GM18526 (cell line): Measurements from ENCODE around the gene BOC.

Experiments used
- POLR2A ChIP-seq: IDR thresholded peaks from 3 replicates; pipeline ENCODE4 v1.6.1; 2011; ENCODE audit not compliant: insufficient read length; ENCODE audit errors: extremely low read depth

The BOC gene

DNA sequence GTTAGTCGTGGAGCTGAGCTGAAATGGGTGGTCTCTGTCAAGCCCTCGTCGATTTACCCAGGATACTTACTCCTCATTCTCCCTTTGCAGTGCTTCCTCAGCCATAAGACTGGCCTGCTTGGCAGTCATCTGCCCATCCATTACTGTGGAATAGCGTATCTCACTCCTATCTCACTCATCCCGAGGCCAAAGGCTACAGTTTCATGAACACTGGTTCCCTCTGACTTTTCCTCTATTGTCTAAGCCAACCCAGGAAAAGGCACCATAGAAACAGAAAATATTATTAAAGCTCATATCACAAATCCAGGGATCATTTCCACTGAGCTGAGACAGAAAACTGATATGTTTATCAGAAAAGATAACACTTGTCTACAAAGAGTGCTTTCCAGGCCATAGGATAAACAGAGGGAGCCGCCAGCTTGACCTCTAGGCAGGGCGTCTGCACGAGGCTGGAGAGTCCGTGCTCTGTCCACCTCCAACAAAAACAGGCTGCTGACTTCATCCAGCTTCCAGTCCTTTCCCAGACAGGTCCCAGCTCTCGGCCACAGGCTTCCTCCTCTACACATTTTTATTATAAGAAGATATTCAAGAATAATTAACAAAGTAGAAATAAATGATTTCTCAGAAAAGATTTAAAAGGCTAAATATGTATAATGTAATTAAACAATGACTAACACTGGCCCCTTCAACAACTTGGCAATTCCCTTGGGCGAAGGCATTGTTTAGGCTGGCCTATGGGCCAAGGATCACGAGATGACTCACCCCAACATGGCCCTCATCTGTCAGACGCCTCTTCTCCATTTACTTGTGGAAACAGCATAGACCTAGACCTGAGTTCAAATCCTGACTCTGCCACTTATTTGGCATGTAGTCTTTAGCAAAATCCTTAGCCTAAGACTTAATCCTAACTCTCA is 27.4 kb upstream of the BOC start:
- TF ChIP-seq POLR2A = no peak

DNA sequence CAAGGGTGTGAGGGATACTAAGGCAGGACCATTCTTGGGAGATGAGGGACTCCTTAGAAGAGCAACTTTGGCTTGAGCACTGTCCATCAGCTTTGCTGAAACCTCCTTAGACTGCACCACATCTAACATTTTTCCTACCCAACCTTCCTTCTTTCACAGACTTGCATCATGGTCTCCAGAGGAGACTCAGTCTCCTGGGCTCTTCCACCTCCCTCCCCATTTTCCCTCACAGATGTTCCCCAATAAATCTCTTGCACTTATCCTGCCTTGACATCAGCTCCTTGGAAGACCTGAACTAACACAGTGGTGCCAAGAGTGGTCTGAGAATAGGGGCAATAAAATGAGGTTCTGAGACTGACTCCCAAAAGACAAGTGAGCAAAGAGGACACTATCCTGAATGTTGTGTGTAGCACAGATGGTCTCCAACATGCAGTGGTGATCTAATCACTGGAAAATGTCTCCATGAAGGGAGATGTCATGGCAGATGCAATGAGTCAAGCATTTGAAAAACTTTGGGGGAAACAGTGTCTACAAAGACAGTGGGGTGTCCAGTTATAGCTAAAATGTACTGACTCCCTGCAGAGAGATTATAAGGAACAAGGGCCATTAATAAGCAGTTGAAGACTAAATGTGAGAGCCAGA is 26.0 kb upstream of the BOC start:
- TF ChIP-seq POLR2A = no peak

DNA sequence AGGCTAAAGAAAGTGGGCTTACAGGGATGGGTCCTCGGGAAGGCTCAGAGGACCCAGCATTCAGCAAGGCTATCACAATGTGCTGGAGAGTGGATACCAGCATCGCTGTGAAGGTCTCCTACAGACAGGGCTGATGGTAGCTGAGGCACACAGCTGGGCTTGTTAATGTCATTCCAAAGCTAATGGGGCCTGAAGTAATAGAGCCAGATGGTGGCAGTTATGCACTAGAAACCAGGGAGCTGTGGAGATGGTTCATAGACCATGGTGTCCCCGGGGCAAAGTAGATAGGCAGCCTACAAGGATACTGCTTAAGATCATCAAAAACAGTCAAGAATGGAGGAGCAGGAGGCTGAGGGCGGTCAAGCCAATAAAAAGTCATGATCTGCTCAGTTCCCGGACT is 24.8 kb upstream of the BOC start:
- TF ChIP-seq POLR2A = no peak

DNA sequence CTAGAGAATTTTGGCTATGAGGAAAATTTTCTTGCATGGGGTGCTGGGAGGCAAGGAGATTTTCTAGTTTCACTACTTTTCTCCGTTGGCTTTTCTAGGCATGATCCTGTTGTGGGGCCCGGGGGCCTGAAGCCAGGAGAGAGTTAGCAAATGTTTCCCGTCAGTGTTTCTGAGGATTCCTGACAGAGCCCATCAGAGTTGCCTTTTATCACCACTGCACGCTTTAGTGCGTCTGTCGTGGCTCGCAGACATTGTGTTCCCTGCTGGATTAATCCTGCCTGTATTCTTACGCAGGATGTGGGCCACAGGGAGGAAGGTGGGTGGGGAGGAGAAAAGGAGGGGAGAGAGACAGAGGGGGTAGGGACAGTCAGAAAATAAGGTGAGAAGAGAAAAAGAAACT is 18.1 kb upstream of the BOC start:
- TF ChIP-seq POLR2A = no peak

DNA sequence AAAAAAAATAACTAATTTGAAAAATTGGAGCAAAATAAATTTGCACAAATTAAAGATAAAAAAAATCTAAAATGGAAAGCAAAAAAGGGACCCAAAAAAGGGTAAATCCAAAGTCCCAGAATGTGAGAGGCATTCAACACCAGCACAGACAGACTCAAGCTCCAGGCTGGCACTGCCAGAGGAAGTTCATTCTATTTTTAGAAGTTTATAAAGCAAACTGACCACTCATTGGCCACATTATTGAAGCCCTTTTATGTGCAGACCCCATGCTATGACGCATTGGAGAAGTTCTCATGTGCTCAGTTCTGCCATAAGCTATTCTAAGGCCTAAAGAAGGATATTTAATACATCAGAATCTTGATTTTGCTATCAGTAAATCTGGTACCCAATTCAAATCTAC is 17.6 kb upstream of the BOC start:
- no peak for TF ChIP-seq POLR2A

- TF ChIP-seq POLR2A = no peak
These were observed 16.4 kb upstream of the BOC start for GRCh38 chr3:113194823-113195401.

DNA sequence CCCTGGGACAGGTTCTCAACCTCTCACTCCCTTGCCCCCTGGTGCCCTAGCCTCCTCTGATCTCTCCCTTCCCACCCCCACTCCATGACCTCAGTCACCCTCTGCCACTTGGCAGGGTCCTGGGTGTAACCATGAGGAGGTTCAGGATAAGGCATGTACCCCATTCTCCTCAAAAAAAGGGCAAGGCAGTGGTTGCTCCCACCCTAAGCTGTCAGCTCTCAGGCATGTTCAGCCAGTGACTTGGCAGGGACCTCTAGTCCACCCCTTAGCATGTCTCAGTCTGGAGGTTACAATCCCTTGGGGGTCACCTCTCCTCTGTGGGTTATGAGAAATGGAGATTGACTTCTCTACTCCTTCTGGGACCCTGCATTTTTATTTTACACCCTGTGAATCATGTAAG is 11.0 kb upstream of the BOC start:
- no peak for TF ChIP-seq POLR2A

GRCh38 chr3:113200946-113201345 is 10.4 kb upstream of the BOC start:
- TF ChIP-seq POLR2A = no peak

GRCh38 chr3:113204371-113204770 is 7.0 kb upstream of the BOC start:
- TF ChIP-seq POLR2A = no peak

- TF ChIP-seq POLR2A = no peak
These were observed 5.9 kb upstream of the BOC start for GRCh38 chr3:113205481-113205880.

DNA sequence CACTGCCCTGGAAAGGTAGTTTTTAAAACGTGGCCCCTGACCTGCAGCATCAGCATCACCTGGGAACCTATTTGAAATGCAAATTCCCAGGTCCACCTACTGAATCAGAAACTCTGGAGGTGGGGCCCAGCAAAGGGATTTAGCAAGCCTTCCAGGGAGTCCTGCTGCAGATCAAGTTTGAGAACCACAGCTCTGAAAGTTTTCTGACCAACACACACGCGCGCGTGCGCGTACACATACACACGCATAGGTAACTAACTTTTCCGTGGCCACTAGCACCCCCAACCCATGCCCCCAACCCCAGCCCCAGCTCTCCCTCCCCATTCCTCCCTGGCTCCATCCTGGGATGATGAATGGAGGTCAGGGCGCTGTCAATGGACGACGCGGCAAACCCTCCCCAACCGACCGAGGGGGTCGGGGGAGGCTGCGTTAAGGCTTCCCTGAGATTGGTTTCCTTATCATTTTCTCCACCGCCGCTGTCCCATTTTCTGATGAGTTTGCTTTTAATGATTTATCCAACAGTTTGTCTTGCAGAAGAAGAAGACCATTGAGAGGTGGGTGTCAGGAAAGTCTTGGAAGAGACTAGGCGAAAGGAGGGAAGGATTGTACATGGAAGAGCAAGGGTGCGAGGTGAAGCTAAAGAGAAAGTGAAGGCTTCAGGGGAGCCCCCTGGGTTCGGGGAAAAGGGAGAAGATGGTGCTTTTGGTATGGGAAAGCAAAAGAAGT is 590 bp upstream of the BOC start:
- TF ChIP-seq POLR2A = no peak

DNA sequence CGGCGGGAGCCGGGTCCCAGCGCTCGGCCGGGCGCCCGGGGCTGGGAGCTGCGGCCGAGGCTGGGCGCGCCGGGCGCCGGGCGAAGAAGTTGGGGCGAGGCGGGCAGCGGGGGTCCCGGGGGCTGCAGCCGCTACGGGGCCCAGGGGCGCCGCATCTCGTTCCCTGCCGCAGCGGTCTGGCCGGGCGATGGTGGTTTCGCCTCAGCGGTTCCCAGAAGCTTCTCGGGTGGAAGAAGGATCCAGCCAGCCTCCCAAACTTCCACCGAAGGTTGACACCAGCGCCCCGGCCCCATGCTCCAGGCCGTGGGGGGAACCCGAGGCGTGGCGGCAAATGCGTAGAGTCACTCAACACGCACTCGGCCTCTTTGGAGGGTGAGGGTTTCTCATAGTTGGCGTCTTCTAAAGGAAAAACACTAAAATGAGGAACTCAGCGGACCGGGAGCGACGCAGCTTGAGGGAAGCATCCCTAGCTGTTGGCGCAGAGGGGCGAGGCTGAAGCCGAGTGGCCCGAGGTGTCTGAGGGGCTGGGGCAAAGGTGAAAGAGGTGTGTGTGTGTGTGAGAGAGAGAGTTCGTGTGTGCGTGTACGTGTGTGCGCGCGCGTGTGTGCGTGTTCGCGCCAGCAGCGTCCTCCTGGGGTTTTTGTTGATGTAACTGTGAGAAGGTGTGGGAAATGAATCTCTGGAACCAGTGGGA is 940 bp downstream of the BOC start:
- no peak for TF ChIP-seq POLR2A

GRCh38 chr3:113212844-113213375 is 1.6 kb downstream of the BOC start:
- TF ChIP-seq POLR2A = no peak

- no peak for TF ChIP-seq POLR2A
These were observed 2.7 kb downstream of the BOC start for GRCh38 chr3:113213896-113214587.
